Heart left ventricle (tissue), 13 donors: Measurements from ENCODE around the gene UQCR11.

Experiments
- CTCF ChIP-seq, 12 donors: fragments of 200-600 bp; sonication (generic) in 4 of 12; IDR thresholded peaks; one replicate each; pipeline versions ENCODE4 v1.5.0 to v1.8.0; 2018 to 2022; ENCODE audit warnings: antibody characterized with exemption in 12 of 12, mild to moderate bottlenecking in 5 of 12
- POLR2A ChIP-seq, 2 donors: fragments of 450-650 bp; IDR thresholded peaks; one replicate each; pipeline ENCODE4 v1.6.1; 2017; ENCODE audit warnings: antibody characterized with exemption in 2 of 2, mild to moderate bottlenecking in 2 of 2, moderate library complexity in 2 of 2
- donor health status: ischemic (EF 13 %, LVEDD 7.1; RV severe dilation, severe dysfunction).
- donor health status: DM: no; HTN: yes; CAD: no.
- donor health status: DM: no; HTN: no; CAD: no.
- donor health status: ischemic (EF 25% LVEDD 6.9; RV normal size, moderate dysfunction).
- donor health status: ischemic (EF 25% LVEDD 5.7; RV mildly dilated, moderate dysfunction).
- donor health status: ischemic (EF 35%, LVEDD 5.7; RV mildly dilated, moderate dysfunction).
- donor health status: nonischemic (EF 11% LVEDD 7.7; RV severe dilation, severe dysfunction).
- donor health status: DM: yes; HTN: yes; CAD: no.
- donor health status: PGD.
- donor health status: ischemic (EF 29% LVEDD 5.4; RV normal size, mild dysfunction).
- donor health status: nonischemic (EF 23%, LVEDD 6.1; RV moderate dilation, normal function).

DNA sequence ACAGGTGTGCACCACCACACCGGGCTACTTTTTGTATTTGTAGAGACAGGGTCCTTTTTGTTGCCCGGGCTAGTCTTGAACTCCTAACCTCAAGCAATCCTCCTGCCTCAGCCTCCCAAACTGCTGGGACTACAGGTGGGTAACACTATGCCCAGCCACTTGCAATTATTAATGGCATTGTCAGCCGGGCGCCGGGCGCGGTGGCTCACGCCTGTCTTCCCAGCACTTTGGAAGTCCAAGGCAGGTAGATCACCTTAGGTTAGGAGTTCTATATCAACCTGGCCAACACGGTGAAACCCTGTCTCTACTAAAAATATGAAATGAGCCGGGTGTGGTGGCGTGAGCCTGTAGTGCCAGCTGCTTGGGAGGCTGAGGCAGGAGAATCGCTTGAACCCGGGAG, 34.4 kb downstream of the UQCR11 start:
- TF ChIP-seq CTCF (IDR thresholded peaks at IDR 0.05): no peak
- no peak for TF ChIP-seq POLR2A (IDR thresholded peaks at IDR 0.05)
